ENCODE results near the gene MCF2L.
"Not testable (repeated sequence)": the region's sequence is repeated elsewhere in the genome, so short reads cannot be mapped to it uniquely, and the experiment has no call there.

MCF2L gene

DNA sequence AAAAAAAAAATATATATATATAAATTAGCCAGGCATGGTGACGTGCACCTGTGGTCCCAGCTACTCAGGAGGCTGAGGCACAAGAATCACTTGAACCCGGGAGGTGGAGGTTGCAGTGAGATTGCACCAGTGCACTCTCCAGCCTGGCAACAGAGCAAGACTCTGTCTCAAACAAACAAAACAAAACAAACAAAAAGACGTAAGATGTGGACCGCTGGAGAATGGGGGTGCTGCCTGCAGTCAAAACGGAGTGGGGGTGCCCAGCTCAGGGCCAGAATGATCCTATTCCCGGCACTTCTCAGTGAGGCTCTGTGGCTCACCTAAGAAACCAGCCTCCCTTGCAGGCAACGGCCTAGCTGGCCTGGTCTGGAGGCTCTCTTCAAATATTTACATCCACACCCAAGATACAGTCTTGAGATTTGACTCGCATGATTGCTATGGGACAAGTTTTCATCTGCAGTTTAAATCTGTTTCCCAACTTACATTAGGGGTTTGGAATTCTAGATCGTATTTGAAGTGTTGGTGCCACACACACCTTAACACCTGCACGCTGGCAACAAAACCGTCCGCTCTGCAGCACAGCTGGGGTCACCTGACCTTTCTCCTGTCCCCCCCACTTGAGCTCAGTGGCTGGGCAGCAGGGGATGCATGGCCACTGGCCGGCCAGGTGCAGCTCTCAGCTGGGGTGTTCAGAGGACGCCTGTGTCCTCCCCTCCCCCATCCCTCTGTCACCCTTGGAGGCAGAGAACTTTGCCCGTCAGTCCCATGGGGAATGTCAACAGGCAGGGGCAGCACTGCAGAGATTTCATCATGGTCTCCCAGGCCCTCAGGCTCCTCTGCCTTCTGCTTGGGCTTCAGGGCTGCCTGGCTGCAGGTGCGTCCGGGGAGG lies 136.3 kb downstream of the MCF2L start, which contains the start of gene F7:
Gene F7, plus strand, starts transcription at position 760 of the 889 bp plus-strand sequence. Its CDS starts 51 bp downstream, at position 811.
- no peak for DNase-seq

DNA sequence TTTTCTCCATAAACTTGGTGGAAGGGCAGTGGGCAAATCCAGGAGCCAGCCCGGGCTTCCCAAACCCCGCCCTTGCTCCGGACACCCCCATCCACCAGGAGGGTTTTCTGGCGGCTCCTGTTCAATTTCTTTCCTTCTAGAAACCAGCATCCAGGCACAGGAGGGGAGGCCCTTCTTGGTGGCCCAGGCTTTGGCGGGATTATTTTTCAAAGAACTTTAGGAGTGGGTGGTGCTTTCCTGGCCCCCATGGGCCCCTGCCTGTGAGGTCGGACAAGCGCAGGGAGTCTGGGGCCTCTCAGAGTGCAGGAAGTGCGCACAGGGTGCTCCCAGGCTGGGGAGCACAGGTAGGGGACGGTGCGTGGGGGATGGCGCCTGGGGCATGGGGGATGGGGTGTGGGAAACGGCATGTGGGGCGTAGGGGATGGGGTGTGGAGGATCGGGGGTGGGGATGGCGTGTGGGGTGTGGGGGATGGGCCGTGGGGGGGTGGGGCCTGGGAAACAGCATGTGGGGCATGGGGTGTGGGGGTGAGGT lies 137.0 kb downstream of the MCF2L start:
- no peak for DNase-seq

DNA sequence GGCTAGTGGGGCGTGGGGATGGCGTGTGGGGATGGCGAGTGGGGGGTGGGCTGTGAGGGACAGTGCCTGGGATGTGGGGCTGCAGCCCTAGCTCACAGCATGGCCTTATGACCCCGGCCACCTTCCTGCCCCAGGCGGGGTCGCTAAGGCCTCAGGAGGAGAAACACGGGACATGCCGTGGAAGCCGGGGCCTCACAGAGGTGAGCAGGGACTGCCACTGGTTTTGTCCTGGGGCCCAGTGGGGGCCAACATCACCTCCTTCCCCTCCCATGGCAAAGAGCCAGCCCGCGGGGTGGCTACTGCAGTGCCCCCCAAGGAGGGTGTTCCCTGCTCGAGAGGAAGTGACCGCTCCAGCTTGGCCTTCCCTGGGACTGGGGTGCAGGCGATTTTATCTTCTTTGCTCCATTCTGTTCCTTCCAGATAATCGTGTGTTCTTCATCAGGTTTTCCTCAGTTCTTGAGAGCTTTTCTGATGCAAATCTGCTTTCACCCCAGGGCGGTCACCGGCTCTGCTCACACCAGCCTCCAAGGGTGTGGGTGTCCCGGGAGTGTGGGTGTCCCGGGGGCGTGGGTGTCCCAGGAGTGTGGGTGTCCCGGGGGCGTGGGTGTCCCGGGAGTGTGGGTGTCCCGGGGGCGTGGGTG lies 137.8 kb downstream of the MCF2L start:
- DNase-seq = no peak

DNA sequence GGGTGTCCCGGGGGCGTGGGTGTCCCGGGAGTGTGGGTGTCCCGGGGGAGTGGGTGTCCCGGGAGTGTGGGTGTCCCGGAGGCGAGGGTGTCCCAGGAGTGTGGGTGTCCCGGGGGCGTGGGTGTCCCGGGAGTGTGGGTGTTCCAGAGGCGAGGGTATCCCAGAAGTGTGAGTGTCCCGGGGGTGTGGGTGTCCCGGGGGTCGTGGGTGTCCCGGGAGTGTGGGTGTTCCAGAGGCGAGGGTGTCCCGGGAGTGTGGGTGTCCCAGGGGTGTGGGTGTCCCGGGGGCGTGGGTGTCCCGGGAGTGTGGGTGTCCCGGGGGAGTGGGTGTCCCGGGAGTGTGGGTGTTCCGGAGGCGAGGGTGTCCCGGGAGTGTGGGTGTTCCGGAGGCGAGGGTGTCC lies 139.5 kb downstream of the MCF2L start:
- not testable (repeated sequence) for DNase-seq

DNA sequence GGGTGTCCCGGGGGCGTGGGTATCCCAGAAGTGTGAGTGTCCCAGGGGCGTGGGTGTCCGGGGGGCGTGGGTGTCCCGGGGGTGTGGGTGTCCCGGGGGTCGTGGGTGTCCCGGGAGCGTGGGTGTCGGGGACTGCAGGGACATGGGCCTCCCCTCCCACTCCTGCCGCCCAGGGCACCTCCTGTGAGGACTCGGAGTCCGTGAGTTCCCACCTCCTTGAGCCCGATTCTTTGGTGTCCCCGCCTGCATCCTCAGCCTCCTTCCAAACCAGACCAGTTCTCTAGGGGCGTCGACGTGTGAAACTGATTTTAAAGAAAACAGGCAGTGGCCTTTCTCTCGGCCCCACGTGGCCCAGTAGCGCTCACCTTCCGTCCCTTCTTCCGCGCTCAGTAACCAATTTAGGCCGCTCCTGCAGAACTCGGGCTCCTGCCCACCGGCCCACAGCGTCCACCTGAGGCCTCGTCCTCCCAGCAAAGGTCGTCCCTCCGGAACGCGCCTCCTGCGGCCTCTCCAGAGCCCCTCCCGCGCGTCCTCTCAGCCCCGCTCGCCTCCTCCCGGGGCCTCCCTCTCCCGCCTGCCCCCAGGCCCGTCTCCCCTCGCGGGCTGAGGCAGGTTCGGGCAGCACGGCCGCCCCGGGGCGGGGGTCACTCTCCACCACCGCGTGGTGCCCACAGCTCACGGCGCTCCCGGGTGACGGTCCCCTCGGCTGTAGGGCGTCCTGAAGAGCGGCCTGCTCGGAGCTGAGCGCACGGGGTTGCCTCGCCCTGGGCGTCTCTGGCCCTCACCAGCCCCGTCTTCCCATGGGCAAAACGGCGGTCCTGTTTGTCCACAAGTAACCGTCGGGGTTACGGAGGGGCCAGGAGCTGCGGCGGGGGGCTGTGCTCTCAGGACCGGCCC lies 140.4 kb downstream of the MCF2L start:
- DNase-seq = no peak

DNA sequence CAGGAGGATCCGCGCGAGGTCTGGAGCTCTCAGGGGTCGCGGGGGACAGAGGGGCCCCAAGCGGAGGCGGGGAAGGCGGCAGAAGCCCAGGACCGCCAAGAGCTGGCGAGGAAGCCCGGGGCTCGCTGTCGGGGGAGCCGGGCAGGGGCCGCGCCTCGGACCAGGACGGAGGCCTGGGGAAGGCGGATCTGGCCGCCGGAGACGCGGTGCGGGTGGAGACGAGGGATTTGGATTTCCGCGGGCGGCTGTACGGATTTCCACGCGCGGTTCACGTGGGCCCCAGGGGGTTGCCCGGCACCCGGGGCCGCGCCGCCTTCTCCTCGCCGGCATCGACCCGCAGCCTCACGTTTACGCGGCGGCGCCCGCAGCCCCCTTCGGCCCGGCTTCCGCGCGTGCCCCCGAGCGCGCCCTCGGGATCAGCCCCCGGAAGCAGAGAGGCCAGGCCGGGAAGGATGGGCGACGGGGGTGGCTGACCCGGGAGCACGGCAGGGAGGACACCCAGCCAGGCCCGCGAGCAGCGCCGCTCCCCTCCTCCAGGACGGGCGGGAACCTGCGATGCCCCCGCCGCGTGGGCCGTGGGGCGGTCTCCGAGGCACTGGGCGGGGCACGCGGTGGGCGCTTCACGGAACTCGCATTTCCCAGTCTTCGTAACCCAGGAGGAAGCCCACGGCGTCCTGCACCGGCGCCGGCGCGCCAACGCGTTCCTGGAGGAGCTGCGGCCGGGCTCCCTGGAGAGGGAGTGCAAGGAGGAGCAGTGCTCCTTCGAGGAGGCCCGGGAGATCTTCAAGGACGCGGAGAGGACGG lies 141.2 kb downstream of the MCF2L start:
- peak; percentile 45 for DNase-seq

DNA sequence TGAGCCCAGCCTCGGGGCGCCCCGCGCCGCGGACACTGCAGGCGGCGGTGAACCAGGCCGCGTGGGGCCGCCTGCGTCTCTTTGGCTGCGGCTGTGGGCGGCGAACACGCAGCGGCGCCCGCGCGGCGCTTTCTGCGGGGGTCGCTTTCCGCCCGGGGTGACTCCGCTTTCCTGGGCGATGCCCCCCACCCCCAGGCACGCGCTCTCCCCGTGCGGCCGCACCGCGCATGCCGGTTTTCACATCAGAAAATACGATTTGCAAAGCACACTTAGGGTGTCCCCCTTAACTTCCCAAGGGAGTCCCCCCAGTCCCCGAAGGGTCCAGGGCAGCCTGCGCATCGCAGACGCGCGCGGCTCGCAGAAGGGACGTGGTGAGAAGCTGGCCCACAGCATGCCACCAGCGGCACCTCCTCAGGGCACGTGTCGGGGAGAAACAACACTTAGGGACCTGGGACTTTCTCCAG lies 141.9 kb downstream of the MCF2L start:
- peak; percentile 22 for DNase-seq

DNA sequence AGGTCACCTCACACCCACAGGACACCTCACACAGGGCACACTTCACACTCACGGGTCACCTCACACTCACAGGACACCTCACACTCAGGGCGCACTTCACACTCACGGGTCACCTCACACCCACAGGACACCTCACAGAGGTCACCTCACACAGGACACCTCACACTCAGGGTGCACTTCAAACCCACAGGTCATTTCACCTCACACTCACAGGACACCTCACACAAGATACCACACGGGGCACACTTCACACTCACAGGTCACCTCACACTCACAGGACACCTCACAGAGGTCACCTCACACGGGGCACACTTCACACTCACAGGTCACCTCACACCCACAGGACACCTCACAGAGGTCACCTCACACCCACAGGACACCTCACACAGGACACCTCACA lies 142.8 kb downstream of the MCF2L start:
- DNase-seq = not testable (repeated sequence)

DNA sequence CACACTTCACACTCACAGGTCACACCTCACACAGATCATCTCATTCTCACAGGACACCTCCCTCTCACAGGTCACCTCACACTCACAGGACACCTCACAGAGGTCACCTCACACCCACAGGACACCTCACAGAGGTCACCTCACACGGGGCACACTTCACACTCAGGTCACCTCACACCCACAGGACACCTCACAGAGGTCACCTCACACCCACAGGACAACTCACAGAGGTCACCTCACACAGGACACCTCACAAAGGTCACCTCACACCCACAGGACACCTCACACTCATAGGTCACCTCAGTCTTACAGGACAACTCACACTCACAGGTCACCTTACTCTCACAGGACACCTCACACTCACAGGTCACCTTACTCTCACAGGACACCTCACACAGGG lies 143.5 kb downstream of the MCF2L start:
- DNase-seq = not testable (repeated sequence)

DNA sequence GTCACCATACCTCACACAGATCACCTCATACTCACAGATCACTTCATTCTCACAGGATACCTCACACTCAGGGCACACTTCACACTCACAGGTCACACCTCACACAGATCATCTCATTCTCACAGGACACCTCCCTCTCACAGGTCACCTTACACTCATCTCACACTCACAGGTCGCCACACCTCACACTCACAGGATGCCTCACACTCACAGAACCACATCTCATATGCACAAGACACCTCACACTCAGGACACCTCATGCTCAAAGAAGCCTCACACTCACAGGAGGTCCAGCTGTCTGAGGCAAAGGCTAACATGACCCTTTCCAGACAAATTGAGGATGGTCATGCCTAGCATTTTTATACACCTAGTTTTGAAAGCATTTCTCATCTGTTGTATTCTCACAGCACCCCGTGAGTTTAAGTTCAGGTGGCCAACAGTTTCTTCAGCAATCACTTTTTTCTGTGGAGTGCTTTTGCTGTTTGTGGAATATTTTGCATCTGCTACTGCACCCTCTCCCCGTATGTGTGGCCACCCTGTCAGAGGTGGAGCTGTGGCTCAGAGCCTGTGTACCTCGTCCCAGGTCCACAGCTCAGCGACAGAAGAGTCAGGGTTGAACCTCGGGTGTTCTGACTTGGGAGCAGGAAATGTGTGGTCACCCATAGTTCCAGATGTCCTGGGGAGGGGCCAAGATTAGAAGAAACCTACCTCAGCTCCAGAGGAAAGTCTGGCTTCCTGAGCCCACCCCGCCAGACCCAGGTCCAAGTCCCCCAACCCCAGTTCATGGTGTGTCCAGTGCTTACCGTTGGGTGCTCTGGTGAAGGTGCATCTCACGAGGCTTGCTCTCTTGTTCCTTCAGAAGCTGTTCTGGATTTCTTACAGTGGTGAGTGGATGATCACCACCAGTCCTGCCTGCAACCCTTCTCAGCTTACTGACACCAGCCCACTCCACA lies 144.2 kb downstream of the MCF2L start:
- DNase-seq = no peak

DNA sequence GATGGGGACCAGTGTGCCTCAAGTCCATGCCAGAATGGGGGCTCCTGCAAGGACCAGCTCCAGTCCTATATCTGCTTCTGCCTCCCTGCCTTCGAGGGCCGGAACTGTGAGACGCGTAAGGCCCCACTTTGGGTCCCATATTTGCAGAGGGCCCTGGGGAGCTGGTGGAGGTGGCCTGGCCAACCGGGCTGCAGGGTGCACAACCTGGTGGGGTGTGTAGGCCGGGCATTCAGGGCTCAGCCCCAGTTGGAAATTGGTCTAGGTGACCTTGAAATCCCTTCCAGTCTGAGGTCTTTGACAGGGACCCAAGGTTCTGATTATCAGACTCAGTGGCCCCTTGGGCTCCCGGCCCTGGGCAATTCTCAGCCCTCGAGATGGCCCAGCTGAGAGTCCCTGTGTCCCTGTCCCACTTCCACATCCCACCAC lies 144.8 kb downstream of the MCF2L start:
- no peak for DNase-seq

DNA sequence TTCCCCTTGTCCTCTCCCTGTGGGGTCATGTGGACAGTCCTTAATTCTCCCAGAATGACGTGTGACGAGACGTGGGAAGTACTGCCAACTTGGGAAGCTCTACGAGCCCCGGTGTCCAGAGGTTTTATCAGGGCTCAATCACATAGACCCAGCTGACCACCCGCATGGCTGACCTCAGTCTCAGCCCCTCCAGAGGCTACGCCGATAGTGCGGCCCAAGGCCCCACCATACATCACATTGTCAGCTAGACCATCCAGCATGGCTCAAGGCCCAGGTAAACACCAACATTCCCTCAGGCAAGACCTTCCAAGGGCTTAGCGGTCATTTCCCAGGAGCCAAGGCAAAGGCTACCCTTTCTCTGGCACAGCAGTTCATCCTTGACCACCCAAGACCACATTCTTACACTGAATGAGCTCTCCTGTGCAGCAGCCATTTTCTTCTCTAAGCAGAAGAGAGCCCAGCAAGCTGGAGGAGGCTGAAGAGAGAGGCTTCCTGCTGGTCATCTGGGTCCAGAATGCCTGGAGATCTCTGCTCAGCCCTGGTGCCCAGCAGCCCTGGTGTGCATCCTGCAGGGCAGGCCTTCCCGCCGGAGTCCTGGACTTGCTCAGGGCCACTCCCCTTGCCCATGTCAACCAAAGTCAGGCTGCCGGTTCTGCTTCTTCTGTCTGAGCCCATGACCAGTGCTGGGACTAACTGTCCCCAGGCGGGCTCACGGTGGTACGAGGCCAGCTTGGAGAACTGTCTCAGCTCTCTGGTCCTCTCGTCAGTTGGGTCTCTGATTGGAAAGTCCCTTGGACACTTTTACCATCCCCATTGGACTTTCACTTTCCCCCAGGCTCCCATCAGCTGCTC lies 145.7 kb downstream of the MCF2L start:
- no peak for DNase-seq

DNA sequence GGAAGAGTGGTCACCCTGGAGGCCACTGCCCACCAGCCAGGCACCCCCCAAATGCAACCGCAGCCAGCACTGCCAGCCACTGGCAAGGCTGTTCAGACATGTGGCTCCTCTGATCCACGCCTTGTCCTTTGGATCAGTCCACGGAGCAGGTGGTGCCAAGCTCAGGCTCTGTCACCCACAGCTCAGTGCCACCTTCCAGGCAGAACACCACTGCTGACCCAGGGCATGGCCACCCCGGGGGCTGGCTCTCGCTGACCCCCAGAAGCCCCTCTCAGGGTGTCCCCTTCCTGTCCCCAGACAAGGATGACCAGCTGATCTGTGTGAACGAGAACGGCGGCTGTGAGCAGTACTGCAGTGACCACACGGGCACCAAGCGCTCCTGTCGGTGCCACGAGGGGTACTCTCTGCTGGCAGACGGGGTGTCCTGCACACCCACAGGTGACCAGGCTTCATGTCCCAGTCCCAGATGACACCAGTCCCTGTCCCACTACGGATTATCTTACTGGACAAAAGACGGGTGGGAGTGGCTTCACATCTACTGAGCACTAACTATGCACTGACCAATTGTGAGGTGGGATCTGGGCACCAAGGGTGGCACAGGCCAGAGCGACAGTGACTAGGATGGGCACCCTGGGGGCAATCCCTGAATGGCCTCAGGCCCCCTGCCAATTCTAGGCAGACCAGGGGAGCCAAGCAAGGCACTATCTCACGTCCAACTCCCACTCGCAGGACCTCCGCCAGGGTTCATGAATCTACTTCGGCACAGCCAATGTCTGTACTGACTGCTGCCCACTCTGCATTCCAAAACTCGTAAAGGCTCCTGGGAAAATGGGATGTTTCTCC lies 146.6 kb downstream of the MCF2L start:
- no peak for DNase-seq

DNA sequence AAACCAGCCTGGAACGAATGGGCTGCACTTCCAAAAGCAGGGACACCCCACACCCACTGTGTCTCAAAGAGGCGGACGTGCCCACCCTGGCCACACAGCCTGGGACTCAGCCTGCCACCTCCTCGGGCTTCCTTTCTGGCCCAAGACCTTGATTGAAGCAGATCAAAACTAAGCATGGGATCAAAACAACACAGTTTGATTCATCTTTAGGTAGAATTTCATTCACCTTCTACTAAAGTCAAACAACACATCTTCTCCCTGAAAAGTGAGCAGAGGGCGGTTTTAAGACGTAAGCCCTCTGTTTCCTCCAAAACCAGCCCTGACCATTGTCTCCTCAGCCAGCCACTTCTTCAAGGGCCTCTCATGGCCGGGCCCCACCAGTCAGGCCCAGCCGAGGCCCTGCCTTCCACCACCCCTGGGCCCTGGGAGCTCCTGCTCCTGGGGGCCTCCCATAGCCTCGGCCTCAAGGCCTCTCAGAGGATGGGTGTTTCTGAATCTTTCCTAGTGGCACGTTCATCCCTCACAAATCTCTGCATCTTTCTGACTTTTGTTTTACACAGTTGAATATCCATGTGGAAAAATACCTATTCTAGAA lies 147.3 kb downstream of the MCF2L start:
- DNase-seq = no peak

DNA sequence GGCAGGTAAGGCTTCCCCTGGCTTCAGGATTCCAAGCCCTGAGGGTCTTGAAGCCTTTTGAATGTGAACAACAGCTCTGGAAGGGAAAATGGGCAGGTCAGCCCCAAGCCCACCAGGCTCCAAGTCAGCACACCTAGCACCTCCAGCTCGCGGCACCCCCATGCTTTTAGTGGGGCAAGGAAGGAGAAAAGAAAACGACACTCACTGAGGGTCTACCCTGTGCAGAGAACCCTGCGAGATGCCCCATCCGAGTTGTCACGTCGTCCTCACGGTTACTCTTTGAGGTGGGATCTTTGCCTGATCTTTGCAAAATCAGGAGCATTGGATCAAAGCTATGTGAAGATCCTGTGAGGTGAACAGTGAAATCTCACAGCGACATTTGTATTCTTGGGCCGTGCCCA lies 147.9 kb downstream of the MCF2L start:
- no peak for DNase-seq

DNA sequence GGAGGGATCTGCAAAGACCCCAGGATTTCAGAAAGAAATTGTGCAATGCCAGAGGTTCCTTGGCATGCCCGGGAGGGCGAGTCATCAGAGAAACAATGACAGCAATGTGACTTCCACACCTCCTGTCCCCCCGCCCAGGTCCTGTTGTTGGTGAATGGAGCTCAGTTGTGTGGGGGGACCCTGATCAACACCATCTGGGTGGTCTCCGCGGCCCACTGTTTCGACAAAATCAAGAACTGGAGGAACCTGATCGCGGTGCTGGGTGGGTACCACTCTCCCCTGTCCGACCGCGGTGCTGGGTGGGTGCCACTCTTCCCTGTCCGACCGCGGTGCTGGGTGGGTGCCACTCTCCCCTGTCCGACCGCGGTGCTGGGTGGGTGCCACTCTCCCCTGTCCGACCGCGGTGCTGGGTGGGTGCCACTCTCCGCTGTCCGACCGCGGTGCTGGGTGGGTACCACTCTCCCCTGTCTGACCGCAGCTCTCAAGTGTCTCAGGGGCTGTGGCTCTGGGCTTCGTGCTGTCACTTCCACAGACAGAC lies 148.4 kb downstream of the MCF2L start:
- no peak for DNase-seq

DNA sequence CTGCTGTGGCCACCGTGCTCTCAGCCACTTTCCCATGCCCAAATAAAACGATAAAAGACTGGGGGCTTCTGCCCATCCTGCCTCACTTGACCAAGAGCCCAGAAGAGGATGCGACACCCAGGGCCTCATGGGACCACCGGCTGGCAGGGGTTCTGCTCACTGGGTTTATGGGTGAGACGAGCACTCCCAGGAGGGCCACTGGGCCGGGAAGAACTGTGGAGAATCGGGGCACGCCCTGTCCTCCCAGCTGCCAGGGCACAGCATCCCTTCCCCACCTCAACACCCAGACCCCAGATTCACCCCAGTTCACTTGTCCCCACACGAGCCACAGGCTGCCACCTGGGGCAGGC lies 148.9 kb downstream of the MCF2L start:
- DNase-seq = no peak
